HG02798 (cell line): ENCODE measurements around the gene ANGEL1.

ENCODE experiments used
- ATAC-seq: cut with Tn5 transposase; IDR thresholded peaks from one replicate; pipeline ENCODE4 v1.9.1; 2021; ENCODE audit warnings: mild to moderate bottlenecking; ENCODE audit not compliant: unreplicated experiment, poor library complexity

ANGEL1 gene

GRCh38 chr14:76827696-76828296, 15.1 kb upstream of the ANGEL1 start:
- ATAC-seq, result no peak

GRCh38 chr14:76826122-76826521, 13.4 kb upstream of the ANGEL1 start, which contains the start of gene LRRC74A:
TSS of gene LRRC74A (plus strand) at chr14:76826408. CDS start at chr14:76826698, 290 bp downstream.
- no peak for ATAC-seq

- no peak for ATAC-seq
Observed at GRCh38 chr14:76820700-76821099, 8.0 kb upstream of the ANGEL1 start.

GRCh38 chr14:76814726-76815645, 2.3 kb upstream of the ANGEL1 start:
- no peak for ATAC-seq

GRCh38 chr14:76812093-76812421, 625 bp downstream of the ANGEL1 start:
- ATAC-seq, result peak; percentile 13

- ATAC-seq, result no peak
Observed at GRCh38 chr14:76811561-76811960, 1.1 kb downstream of the ANGEL1 start.

GRCh38 chr14:76810953-76811400, 1.7 kb downstream of the ANGEL1 start:
- no peak for ATAC-seq

- no peak for ATAC-seq
Observed at GRCh38 chr14:76810525-76810924, 2.2 kb downstream of the ANGEL1 start.

- no peak for ATAC-seq
Observed at GRCh38 chr14:76808990-76809389, 3.7 kb downstream of the ANGEL1 start.

- no peak for ATAC-seq
Observed at GRCh38 chr14:76808011-76808410, 4.7 kb downstream of the ANGEL1 start.

GRCh38 chr14:76806446-76806845, 6.2 kb downstream of the ANGEL1 start:
- ATAC-seq, result no peak

- ATAC-seq, result no peak
Observed at GRCh38 chr14:76793956-76794355, 18.7 kb downstream of the ANGEL1 start.

- no peak for ATAC-seq
Observed at GRCh38 chr14:76793324-76793723, 19.4 kb downstream of the ANGEL1 start.

GRCh38 chr14:76792422-76792821, 20.3 kb downstream of the ANGEL1 start:
- ATAC-seq, result no peak

GRCh38 chr14:76786601-76787000, 26.1 kb downstream of the ANGEL1 start:
- ATAC-seq, result no peak

- peak; percentile 79 for ATAC-seq
Observed at GRCh38 chr14:76784881-76785280, 27.8 kb downstream of the ANGEL1 start.

GRCh38 chr14:76784266-76784874, 28.3 kb downstream of the ANGEL1 start:
- ATAC-seq, result no peak

- no peak for ATAC-seq
Observed at GRCh38 chr14:76782885-76783566, 29.7 kb downstream of the ANGEL1 start.

- ATAC-seq, result no peak
Observed at GRCh38 chr14:76782115-76782884, 30.4 kb downstream of the ANGEL1 start.

GRCh38 chr14:76781648-76782051, 31.0 kb downstream of the ANGEL1 start:
- ATAC-seq, result no peak
